CD4-positive, alpha-beta T cell treated with Interleukin-21 for 1 hour (primary cell): Measurements from ENCODE around the gene ZNF536.
"Not testable (repeated sequence)": the region's sequence is repeated elsewhere in the genome, so short reads cannot be mapped to it uniquely, and the experiment has no call there.

Experiments
- DNase-seq: peaks from one replicate; pipeline ENCODE4 v3.0.0-alpha.2; 2020

ZNF536 gene

GRCh38 chr19:30420881-30421280 is 48.7 kb downstream of the ZNF536 start:
- DNase-seq: no peak

- no peak for DNase-seq
These were observed 49.4 kb downstream of the ZNF536 start for GRCh38 chr19:30421571-30421970.

- no peak for DNase-seq
These were observed 51.3 kb downstream of the ZNF536 start for GRCh38 chr19:30423481-30423880.

- no peak for DNase-seq
These were observed 54.0 kb downstream of the ZNF536 start for GRCh38 chr19:30425885-30426838.

- DNase-seq: no peak
These were observed 54.7 kb downstream of the ZNF536 start for GRCh38 chr19:30426864-30427263.

GRCh38 chr19:30428092-30428680 is 56.0 kb downstream of the ZNF536 start:
- no peak for DNase-seq

- no peak for DNase-seq
These were observed 56.7 kb downstream of the ZNF536 start for GRCh38 chr19:30428844-30429243.

- no peak for DNase-seq
These were observed 58.1 kb downstream of the ZNF536 start for GRCh38 chr19:30430206-30430734.

GRCh38 chr19:30431591-30431990 is 59.4 kb downstream of the ZNF536 start:
- no peak for DNase-seq

GRCh38 chr19:30434797-30435594 is 62.8 kb downstream of the ZNF536 start:
- DNase-seq: no peak

GRCh38 chr19:30437869-30438268 is 65.7 kb downstream of the ZNF536 start:
- no peak for DNase-seq

GRCh38 chr19:30439310-30439709 is 67.1 kb downstream of the ZNF536 start:
- no peak for DNase-seq

- DNase-seq: no peak
These were observed 68.8 kb downstream of the ZNF536 start for GRCh38 chr19:30441011-30441410.

- DNase-seq: no peak
These were observed 70.5 kb downstream of the ZNF536 start for GRCh38 chr19:30442674-30443073.

- DNase-seq: no peak
These were observed 71.5 kb downstream of the ZNF536 start for GRCh38 chr19:30443531-30444252.

- no peak for DNase-seq
These were observed 72.1 kb downstream of the ZNF536 start for GRCh38 chr19:30444253-30444671.

GRCh38 chr19:30444686-30445232 is 72.6 kb downstream of the ZNF536 start:
- no peak for DNase-seq

GRCh38 chr19:30445385-30445784 is 73.2 kb downstream of the ZNF536 start:
- DNase-seq: no peak

- not testable (repeated sequence) for DNase-seq
These were observed 73.9 kb downstream of the ZNF536 start for GRCh38 chr19:30446120-30446519.

GRCh38 chr19:30446850-30447552 is 74.8 kb downstream of the ZNF536 start:
- DNase-seq: no peak

GRCh38 chr19:30447553-30447870 is 75.3 kb downstream of the ZNF536 start:
- no peak for DNase-seq
